Astrocyte (in vitro differentiated cells and primary cell): ENCODE results near the gene FAM193B.

Experiments used
- EZH2 ChIP-seq: IDR thresholded peaks from 2 replicates; pipeline ENCODE4 v1.6.1; 2012; ENCODE audit warnings: mild to moderate bottlenecking, low read length, inconsistent platforms; ENCODE audit not compliant: insufficient read depth
- TF ChIP-seq, protein P1 (sequence below): IDR thresholded peaks from 2 replicates; pipeline ENCODE4 v1.5.1; 2011; ENCODE audit warnings: low read depth, mild to moderate bottlenecking, inconsistent platforms, low read length, moderate library complexity; ENCODE audit not compliant: insufficient read depth

DNA sequence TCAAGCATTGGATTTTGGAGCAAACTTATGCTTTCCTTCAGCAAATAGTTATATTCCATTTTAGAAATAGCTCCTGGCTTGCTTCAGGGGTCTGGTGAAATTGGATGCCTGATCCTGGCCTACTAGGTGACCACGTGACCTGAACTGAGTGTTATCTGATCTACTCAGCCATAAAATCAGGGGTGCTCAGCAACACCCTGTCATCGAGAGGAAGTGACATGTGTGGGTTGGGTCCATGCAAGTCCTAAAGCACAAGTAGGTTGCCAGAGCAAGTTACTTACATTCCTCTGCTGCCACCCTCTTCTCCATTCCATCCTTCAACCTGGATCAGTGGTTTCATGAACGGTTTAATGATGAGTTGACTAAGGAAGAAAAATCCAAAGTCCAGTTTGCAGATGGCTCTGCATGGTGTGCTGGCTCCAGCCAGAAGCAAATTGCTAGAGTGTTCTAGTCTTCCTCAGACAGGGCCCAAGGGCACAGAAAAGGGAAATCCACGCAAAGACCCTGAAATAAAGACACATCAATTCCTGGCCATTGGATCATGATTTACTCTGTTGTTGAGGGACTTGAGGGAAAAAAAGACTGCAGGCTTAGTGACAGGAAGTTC lies 2.8 kb upstream of the FAM193B start:
- TF ChIP-seq, protein P1, sequence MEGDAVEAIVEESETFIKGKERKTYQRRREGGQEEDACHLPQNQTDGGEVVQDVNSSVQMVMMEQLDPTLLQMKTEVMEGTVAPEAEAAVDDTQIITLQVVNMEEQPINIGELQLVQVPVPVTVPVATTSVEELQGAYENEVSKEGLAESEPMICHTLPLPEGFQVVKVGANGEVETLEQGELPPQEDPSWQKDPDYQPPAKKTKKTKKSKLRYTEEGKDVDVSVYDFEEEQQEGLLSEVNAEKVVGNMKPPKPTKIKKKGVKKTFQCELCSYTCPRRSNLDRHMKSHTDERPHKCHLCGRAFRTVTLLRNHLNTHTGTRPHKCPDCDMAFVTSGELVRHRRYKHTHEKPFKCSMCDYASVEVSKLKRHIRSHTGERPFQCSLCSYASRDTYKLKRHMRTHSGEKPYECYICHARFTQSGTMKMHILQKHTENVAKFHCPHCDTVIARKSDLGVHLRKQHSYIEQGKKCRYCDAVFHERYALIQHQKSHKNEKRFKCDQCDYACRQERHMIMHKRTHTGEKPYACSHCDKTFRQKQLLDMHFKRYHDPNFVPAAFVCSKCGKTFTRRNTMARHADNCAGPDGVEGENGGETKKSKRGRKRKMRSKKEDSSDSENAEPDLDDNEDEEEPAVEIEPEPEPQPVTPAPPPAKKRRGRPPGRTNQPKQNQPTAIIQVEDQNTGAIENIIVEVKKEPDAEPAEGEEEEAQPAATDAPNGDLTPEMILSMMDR = no peak
- TF ChIP-seq EZH2 = no peak
